Vagina (tissue), 2 donors: ENCODE results near the gene ADRB1. TPM values are rescaled to one million over a fixed set of nuclear protein-coding genes. Genes with fewer than 3 reads are reported as not detected.

Source experiments
- DNase-seq, 2 donors: peaks; one replicate each; pipeline ENCODE4 v3.0.0-alpha.2; 2017; ENCODE audit errors: extremely low spot score in 2 of 2
- H3K27ac ChIP-seq: fragments of 200-600 bp; sonication (generic); one replicate; pipeline ENCODE4 v1.5.1; 2019
- H3K27me3 ChIP-seq: fragments of 200-600 bp; sonication (generic); one replicate; pipeline ENCODE4 v1.5.1; 2019
- H3K36me3 ChIP-seq, 2 donors: fragments of 200-600 bp; sonication (generic); one replicate each; pipeline ENCODE4 v1.5.1; 2017 to 2019
- H3K4me1 ChIP-seq: fragments of 200-600 bp; sonication (generic); one replicate; pipeline ENCODE4 v1.5.1; 2019
- H3K4me3 ChIP-seq, 2 donors: fragments of 200-600 bp; sonication (generic); 1 replicate in 1 of 2; 2 replicates in 1 of 2; pipeline ENCODE4 v1.5.1; 2016 to 2019
- H3K9me3 ChIP-seq: fragments of 200-600 bp; sonication (generic); one replicate; pipeline ENCODE4 v1.5.1; 2019
- POLR2A ChIP-seq, 2 donors: fragments of 450-650 bp; IDR thresholded peaks; one replicate each; pipeline ENCODE4 v1.6.1; 2017; ENCODE audit warnings: antibody characterized with exemption in 2 of 2, mild to moderate bottlenecking in 2 of 2, moderate library complexity in 2 of 2
- POLR2AphosphoS5 ChIP-seq, 2 donors: sonication (generic); formaldehyde crosslinking; IDR thresholded peaks; one replicate each; pipeline ENCODE4 v1.9.0; 2017; ENCODE audit warnings: antibody characterized with exemption in 2 of 2, mild to moderate bottlenecking in 2 of 2, low read depth in 1 of 2; ENCODE audit not compliant: insufficient read depth in 1 of 2
- intact Hi-C: fragments of 100-400 bp; cut with DNase I; formaldehyde crosslinking; loops from one replicate; pipeline ENCODE4 v1.15.1; 2023
- total RNA-seq: library from RNA; depleted of rRNA; stranded (reverse); fragments of >200 nt; gene quantifications from one replicate; pipeline ENCODE4 v1.2.3, GENCODE V29; 2016
- TF ChIP-seq, protein P1 (sequence below), 3 experiments: fragments of 450-650 bp in 2 of 3; fragments of 200-600 bp in 1 of 3; sonication (generic) in 1 of 3; IDR thresholded peaks; one replicate each; pipeline ENCODE4 v1.5.1; 2017 to 2019; ENCODE audit warnings: antibody characterized with exemption in 3 of 3, mild to moderate bottlenecking in 2 of 3, moderate library complexity in 2 of 3

The ADRB1 gene
- total RNA-seq, 1 donor from 2014 or later, result not detected

DNA sequence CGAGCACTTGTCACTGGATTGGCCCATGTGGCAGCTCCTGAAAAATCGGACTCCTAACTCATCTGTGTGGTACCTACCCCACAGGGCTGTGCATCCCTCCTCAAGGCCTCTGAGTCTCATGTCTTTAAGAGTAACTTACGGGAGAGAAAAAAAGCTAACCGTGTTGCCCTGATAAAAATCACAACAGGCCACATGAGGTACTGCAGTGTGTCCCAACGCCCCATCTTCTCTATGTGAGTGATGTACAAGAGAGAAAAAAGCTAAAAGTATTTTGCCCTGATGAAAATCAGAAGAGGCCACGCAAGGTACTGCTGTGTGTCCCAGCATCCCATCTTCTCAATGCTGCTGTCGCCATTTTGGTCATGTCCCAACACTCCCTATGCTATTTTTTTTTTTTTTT lies 41.2 kb upstream of the ADRB1 start:
- intact Hi-C loops, result no loop called here
- Histone ChIP-seq H3K27me3 (no peaks in the 10 kb centered on the region), H3K4me3 (no peak overlapping the region), H3K27ac (no peak overlapping the region), H3K4me1 (no peaks in the 10 kb centered on the region), H3K36me3 (no peaks in the 10 kb centered on the region), H3K9me3 (no peaks in the 10 kb centered on the region)
- TF ChIP-seq POLR2A (IDR thresholded peaks at IDR 0.05), result no peak
- no peak for TF ChIP-seq POLR2AphosphoS5 (IDR thresholded peaks at IDR 0.05; ENCODE audit: insufficient read depth in 1 of 2, low read depth in 1 of 2)
- TF ChIP-seq, protein P1, sequence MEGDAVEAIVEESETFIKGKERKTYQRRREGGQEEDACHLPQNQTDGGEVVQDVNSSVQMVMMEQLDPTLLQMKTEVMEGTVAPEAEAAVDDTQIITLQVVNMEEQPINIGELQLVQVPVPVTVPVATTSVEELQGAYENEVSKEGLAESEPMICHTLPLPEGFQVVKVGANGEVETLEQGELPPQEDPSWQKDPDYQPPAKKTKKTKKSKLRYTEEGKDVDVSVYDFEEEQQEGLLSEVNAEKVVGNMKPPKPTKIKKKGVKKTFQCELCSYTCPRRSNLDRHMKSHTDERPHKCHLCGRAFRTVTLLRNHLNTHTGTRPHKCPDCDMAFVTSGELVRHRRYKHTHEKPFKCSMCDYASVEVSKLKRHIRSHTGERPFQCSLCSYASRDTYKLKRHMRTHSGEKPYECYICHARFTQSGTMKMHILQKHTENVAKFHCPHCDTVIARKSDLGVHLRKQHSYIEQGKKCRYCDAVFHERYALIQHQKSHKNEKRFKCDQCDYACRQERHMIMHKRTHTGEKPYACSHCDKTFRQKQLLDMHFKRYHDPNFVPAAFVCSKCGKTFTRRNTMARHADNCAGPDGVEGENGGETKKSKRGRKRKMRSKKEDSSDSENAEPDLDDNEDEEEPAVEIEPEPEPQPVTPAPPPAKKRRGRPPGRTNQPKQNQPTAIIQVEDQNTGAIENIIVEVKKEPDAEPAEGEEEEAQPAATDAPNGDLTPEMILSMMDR (IDR thresholded peaks at IDR 0.05), result no peak
- DNase-seq, result peak in 1 of 2 donors; percentile 44

DNA sequence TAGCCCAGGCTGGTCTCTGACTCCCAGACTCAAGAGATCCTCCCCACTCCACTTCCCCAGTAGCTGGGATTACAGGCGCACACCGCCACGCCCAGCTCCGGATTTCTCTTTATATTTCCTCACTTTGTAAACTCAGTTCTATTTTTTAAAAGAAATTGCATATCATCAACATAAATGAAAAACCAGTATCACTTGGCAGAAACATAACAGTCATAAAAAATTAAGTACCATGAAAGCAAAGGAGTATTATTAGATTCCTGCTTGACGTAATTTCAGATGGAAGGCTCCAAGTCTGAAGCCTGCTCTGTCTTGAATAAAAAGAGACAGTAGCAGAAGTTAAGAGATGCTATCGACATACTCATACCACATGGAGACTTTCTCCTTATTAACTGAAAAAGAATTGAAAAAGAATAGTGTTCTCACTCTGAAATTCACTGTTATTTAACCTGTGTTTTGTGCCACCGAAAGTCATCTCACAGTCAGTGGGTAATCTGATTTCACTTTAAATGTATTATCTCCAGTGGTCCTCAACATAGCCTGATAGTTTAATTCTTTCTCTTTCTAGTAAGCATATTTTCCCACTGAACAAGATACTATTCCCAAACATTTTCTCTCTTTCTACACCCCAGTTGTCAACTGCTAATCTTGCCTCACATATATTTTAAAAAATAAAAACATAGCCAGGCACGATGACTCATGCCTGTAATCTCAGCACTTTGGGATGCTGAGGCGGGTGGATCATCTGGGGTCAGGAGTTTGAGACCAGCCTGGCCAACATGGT lies 40.3 kb upstream of the ADRB1 start:
- H3K4me1 ChIP-seq, result no peaks in the 10 kb centered on the region
- intact Hi-C loops, result no loop called here
- H3K9me3 ChIP-seq, result no peaks in the 10 kb centered on the region
- TF ChIP-seq POLR2A (IDR thresholded peaks at IDR 0.05) (no peak), POLR2AphosphoS5 (IDR thresholded peaks at IDR 0.05; ENCODE audit: insufficient read depth in 1 of 2, low read depth in 1 of 2) (no peak)
- TF ChIP-seq, protein P1 (IDR thresholded peaks at IDR 0.05), result no peak
- H3K27me3 ChIP-seq, result no peaks in the 10 kb centered on the region
- H3K4me3 ChIP-seq, result no peak overlapping the region
- DNase-seq, result peak in 1 of 2 donors; percentile 49
- no peaks in the 10 kb centered on the region for H3K36me3 ChIP-seq
- no peak overlapping the region for H3K27ac ChIP-seq

DNA sequence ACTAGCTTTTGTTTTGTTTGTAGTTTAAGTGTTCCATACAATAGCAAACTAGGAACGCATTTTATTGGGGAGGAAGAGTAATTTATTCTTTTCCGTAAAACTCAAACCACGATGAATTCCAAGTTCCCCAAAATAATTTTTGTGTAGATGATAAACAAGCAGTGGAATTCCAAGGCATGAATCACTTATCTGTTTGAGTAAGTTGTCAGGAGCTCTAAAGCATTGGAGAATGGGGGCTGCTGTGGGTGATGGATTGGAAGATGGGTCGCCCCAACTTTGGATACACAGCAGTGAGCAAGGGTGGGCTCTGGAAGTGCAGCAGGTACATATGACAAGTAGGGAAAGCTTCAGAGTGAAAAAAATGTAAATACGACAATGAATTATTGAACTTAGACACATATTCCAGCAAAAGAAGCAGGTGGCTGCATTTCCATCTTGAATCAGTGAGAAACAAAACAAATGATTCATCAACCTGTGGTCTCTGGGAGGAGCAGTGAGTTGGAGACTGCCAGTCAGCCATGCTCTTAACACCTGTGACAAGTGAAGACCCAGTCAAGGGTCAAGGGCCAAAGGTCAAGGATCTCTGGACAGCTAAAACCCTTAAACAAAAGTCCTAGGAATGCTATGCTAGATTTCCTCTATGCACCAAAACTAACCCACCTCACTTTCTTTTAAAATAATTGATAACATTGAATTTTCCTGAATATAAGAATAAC lies 34.2 kb upstream of the ADRB1 start:
- no peak overlapping the region for H3K27ac ChIP-seq
- no peaks in the 10 kb centered on the region for H3K27me3 ChIP-seq
- no peaks in the 10 kb centered on the region for H3K36me3 ChIP-seq
- DNase-seq, result no peak
- H3K4me3 ChIP-seq, result no peak overlapping the region
- no peaks in the 10 kb centered on the region for H3K9me3 ChIP-seq
- intact Hi-C loops, result no loop called here
- no peaks in the 10 kb centered on the region for H3K4me1 ChIP-seq
- TF ChIP-seq, protein P1 (IDR thresholded peaks at IDR 0.05), result no peak
- TF ChIP-seq POLR2AphosphoS5 (IDR thresholded peaks at IDR 0.05; ENCODE audit: insufficient read depth in 1 of 2, low read depth in 1 of 2) (no peak), POLR2A (IDR thresholded peaks at IDR 0.05) (no peak)

DNA sequence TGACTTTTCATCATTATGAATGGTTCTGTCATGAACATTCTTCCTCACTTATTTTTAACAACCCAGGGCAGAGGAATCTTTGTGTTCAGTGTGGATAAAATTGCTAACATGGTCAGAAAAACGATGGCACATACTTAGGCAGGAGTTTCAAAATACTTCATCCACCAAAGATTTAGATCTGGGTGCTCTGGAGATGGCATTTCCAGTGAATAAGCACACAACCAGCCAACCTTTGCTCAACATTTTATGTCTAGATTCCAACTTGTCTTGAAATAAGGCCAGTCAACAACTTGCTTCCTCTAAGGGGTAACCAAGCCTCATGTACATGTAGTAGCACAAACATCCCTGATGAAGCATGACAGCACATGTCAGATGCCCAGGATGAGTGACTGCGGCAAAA lies 33.4 kb upstream of the ADRB1 start:
- no peak overlapping the region for H3K4me3 ChIP-seq
- no peaks in the 10 kb centered on the region for H3K27me3 ChIP-seq
- H3K36me3 ChIP-seq, result no peaks in the 10 kb centered on the region
- intact Hi-C loops, result no loop called here
- DNase-seq, result no peak
- no peaks in the 10 kb centered on the region for H3K9me3 ChIP-seq
- no peak for TF ChIP-seq POLR2A (IDR thresholded peaks at IDR 0.05)
- TF ChIP-seq, protein P1 (IDR thresholded peaks at IDR 0.05), result no peak
- no peak for TF ChIP-seq POLR2AphosphoS5 (IDR thresholded peaks at IDR 0.05; ENCODE audit: insufficient read depth in 1 of 2, low read depth in 1 of 2)
- no peak overlapping the region for H3K27ac ChIP-seq
- H3K4me1 ChIP-seq, result no peaks in the 10 kb centered on the region

DNA sequence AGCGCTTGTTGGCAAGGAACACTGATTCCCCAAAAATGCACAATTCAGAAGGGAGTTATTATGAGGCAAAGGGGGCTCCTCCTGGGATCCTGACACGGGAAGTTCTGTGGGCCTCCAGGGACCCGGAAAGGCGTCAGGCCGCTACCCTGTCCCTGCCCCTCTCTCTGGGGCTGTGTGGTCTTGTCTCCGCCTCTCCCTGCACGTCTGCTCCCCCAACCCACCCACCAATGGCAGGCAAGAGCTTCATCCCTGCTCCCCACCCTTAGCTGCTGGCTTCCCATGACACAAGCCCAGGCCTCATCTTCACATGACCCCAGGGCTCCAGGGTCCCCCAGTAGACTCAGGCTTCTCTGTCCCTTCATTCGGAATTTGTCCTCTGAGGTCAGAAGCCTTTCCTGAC lies 31.0 kb upstream of the ADRB1 start:
- Histone ChIP-seq H3K36me3 (no peaks in the 10 kb centered on the region), H3K27ac (no peak overlapping the region), H3K4me3 (no peak overlapping the region), H3K9me3 (no peaks in the 10 kb centered on the region), H3K4me1 (no peaks in the 10 kb centered on the region), H3K27me3 (no peaks in the 10 kb centered on the region)
- DNase-seq, result no peak
- TF ChIP-seq POLR2AphosphoS5 (IDR thresholded peaks at IDR 0.05; ENCODE audit: insufficient read depth in 1 of 2, low read depth in 1 of 2) (no peak), POLR2A (IDR thresholded peaks at IDR 0.05) (no peak)
- TF ChIP-seq, protein P1 (IDR thresholded peaks at IDR 0.05), result no peak
- intact Hi-C loops, result no loop called here
